Stimulated activated CD8-positive, alpha-beta memory T cell treated with anti-CD3 and anti-CD28 coated beads, Interleukin-7, amount 100 ng/mL, for 24 hours (primary cell): ENCODE data around the gene TNRC6C.

Experiments used
- DNase-seq: peaks from one replicate; pipeline ENCODE4 v3.0.0-alpha.2; 2020; ENCODE audit warnings: low read depth

TNRC6C gene

GRCh38 chr17:78125138-78125913 lies 166.8 kb downstream of the TNRC6C start:
- DNase-seq, result no peak

GRCh38 chr17:78125976-78126894 lies 167.7 kb downstream of the TNRC6C start:
- DNase-seq, result no peak

DNA sequence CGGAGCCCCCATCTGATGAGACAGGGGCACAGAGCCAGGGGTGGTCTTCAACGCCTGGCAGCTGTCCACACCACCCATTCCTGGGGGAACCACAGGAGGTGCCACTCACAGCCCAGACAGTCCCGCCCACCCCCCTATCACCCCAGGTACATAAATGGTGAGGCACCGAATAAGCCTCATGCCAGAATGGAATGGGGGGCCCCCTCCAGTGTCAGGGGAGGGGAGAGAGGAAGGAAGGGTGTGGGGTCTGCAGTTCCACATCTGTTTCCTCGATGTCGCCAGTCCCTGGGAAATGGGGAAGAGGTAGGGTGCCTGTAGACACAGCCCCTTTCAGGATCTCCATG lies 168.4 kb downstream of the TNRC6C start:
- DNase-seq, result no peak

GRCh38 chr17:78127239-78127887 lies 168.9 kb downstream of the TNRC6C start:
- DNase-seq, result no peak

GRCh38 chr17:78127888-78128550 lies 169.5 kb downstream of the TNRC6C start:
- no peak for DNase-seq

- no peak for DNase-seq
These were observed 170.2 kb downstream of the TNRC6C start, which contains the start of gene TMC6 for GRCh38 chr17:78128551-78129350. Gene TMC6, minus strand, starts transcription at chr17:78128755. Its CDS starts 1,923 bp downstream, at chr17:78126832.

- no peak for DNase-seq
These were observed 171.0 kb downstream of the TNRC6C start for GRCh38 chr17:78129351-78130089.

DNA sequence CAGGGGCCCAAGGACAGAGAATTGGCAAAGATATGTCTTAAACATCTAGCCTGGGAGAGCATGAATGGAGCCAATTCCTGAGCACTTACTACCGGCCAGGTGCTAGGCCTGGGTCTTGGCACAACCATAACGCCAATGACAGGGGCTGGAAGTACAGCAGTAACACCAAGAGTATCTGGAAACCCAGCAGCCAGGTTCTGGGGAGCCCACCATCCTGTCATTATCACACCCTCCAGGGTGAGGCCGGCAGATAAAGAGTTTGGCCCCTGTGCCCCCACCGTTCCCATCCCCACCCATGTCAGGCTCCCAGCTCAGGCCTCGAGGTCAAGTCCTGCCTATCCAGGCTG lies 171.6 kb downstream of the TNRC6C start:
- no peak for DNase-seq

GRCh38 chr17:78130437-78131101 lies 172.1 kb downstream of the TNRC6C start, which contains the start of gene TMC8:
Gene TMC8, plus strand, starts transcription at chr17:78130771. Its CDS starts 818 bp downstream, at chr17:78131589.
- no peak for DNase-seq

- DNase-seq, result no peak
These were observed 172.9 kb downstream of the TNRC6C start for GRCh38 chr17:78131172-78132083.

- DNase-seq, result no peak
These were observed 173.7 kb downstream of the TNRC6C start for GRCh38 chr17:78132084-78132676.

DNA sequence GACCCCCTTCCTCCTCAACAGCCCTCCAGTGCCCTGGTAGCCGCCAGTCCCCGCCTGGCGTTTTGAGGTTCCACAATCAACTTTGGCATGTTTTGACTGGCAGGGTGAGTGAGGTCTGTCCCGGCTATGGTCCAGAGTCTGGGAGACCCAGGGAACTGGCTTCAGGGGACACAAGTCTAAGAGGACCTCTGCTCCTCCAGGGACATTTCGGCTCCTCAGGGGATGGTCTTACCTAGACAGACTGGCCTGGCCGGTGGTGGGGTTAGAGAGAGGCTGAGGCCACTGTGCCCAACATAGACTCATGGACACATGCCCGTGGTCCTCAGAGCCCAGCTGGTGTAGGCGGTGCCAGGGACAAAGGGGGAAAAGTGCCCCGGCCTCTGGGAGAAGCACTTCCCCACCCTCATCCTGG lies 174.3 kb downstream of the TNRC6C start:
- DNase-seq, result no peak

- no peak for DNase-seq
These were observed 174.9 kb downstream of the TNRC6C start for GRCh38 chr17:78133179-78133951.

DNA sequence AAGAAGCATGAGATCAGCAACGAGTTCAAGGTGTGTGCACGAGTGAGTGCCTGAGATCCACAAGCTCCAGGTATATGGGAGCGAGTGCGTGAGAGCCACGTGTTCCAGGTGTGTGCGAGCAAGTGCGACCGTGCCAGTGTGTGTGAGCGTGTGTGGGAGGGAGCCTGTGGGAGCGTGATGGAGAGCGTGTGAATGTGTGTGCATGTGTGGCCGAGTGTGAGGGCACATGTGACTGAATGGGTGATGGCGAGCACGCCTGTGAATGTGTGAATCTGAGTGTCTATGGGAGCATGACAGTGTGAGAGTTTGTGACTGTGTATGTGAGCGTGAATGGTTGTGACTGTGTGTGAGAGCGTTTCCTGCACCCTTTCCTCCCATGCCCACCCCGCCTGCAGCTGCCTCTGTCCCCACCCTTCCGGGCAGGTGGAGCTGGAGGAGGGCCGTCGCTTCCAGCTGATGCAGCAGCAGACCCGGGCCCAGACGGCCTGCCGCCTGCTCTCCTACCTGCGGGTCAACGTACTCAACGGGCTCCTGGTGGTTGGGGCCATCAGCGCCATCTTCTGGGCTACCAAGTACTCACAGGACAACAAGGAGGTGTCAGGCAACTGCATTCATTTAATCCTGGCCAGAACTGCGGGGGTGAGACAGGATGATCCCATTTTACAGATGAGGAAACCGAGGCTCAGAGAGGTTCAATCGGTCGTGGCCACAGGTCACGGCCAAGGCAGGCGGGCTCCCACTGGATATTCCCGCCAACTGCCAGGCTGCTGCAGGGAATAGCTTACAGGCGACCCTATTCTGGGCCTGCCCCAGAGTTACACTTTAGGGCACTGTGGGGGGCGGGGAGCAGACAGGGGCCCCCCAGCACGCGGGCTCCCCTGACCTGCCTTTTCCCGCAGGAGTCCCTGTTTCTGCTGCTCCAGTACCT lies 175.7 kb downstream of the TNRC6C start:
- no peak for DNase-seq

DNA sequence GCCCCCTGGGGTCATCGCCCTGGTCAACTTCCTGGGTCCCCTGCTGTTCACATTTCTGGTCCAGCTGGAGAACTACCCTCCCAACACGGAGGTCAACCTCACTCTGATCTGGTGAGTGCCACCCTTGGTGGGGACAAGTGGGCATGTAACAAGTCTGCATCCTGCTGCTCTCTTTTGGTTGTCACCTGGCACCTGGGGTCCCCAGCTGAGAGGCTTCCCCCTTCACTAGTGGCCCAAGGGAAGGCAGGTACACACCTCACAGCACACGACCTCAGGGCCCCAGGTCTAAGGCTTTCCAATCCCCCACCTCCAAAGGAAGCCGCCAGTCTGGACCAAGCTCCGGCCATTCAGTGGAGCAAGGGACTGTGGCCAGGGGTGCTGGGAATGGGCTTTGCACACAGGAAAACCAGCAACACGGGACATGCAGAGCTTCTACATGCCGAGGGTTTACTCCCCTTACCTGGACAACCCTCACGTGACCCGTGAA lies 176.4 kb downstream of the TNRC6C start:
- no peak for DNase-seq

DNA sequence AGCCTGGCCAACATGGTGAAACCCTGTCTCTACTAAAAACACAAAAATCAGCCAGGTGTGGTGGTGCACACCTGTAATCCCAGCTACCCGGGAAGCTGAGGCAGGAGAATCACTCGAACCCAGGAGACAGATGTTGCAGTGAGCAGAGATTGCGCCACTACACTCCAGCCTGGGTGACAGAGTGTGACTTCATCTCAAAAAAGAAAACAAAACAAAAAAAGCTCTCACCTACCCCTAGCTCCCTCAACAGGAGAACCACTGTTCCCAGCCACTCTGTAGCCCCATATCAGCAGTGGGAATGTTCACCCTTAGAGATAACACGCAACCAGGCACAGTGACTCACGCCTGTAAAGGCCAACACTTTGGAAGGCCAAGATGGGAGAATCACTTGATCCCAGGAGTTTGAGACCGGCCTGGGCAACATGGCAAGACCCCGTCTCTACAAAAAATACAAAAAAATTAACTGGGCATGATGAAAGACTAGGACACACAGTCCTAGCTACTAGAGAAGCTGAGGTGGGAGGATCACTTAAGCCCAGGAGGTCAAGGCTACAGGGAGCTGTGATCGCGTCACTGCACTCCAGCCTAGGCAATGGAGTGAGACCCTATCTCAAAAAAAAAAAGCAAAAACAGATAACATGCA lies 177.5 kb downstream of the TNRC6C start:
- no peak for DNase-seq
